ENCODE measurements around the gene EVA1B.

The EVA1B gene, protein sequence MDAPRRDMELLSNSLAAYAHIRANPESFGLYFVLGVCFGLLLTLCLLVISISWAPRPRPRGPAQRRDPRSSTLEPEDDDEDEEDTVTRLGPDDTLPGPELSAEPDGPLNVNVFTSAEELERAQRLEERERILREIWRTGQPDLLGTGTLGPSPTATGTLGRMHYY

DNA sequence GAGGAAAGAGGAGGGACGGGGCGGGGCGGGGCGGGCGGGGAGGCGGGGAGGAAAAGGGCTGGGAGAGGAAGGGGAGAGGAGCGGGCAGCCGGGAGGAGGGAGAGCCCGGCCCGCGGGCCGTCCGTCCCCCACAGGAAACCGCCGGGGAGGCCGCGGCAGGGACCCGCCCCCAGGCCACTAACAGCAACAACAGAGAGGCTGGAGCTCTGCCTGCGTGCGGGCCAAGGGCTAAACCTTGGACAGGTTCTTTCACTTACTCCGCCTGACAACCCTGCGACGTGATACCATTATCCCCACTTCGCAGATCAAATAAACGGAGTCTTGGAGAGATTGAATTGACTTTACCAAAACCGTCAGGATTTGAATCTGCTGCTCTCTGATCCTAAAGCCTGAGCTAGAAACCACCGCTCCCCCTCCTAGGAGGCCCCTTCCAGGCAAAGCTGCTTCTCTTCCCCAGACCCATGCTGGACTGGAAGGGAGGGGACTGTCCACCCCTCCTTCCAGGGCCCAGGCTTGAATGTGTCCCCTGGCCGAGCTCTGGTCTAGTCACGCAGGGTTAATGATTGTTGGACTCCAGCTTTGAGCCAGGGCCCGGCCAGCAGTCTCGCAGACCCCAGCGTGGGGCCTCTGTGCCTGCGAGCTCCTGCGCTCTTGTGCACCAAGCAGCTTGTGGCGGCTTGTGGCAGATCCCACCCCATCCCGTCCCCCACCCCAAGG, at the start of gene EVA1B:
TSS of gene EVA1B (minus strand) at position 10 of the 717 bp plus-strand sequence. CDS start 608 bp downstream, outside the sequence.
- peak; percentile 83 for DNase-seq (ENCODE audit: low spot score)

DNA sequence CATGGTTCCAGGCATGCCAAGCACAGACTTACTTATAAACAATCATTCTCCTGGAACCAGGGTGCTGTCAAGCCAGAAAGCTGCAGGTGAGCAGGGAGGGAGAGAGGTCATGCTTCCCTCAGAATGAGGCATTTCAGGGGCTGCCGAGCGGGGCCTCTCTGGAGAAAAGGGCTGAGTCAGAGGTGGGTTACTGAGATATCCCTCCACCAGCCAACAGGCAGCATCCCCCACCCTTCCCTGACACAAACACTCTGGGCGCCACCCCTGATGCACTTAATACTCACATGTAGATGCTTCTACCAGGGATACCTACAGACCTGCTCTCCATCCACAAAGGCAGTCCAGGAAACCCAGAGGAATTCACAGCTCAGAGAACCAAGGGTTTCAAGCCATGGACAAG, 49.2 kb upstream of the EVA1B start:
- DNase-seq (ENCODE audit: low spot score): peak; percentile 55

DNA sequence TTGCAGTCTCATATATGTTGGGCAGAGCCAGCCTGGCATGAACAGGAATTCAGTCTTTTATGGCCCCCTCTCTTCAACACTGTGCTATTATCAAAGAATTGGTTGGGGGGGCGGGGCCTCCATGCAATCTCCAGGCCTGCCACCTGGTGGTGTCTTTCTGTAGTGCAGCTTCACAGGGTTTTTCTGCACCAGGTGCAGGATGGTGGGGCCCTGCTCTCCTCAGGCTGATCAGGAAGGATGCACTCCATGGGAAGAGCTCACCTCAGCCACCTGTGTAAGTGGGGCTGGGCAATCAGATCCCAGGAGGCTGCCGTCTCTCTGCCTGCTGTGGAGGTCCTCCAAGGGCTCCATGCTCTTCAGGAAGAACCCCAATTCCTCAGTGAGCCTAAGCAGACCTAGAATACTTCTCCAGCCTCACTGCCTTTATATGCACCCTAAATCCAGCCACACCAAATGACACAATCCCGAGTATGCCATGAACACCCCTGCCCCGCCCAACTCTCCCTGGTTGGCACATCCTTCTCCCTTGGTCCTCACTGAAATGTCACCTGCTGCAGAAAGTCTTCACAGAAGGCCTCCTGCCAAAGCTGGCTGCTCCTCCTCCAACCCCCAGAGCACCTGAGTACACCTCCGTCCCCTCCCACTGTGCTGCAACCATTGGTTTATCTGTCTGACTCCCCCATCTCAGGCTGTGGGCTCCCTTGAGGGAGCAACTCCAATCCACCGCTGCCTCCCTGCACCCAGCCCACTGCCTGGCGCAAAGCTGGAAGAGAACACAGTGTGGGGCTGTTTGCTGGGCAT, 45.8 kb upstream of the EVA1B start:
- DNase-seq (ENCODE audit: low spot score): peak; percentile 66

DNA sequence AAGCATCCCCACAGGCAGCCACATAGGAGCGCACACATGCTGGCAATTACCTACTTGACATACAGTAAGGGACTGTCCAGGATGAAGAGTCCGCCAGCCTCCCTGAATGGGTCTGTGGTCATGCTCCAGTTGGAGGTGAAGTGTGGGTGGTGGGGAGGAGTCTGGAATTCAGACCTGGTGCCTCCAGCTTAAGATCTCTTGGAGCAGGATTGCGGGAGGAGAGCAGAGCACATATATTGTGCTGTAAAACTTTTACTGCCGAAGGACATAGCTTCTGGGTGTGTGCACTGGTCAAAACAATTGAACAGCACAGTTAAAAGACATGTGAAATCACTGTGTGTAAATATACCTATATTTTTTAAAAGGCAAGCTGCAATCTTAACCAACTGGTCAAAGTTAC, 44.4 kb upstream of the EVA1B start:
- no peak for DNase-seq (ENCODE audit: low spot score)

DNA sequence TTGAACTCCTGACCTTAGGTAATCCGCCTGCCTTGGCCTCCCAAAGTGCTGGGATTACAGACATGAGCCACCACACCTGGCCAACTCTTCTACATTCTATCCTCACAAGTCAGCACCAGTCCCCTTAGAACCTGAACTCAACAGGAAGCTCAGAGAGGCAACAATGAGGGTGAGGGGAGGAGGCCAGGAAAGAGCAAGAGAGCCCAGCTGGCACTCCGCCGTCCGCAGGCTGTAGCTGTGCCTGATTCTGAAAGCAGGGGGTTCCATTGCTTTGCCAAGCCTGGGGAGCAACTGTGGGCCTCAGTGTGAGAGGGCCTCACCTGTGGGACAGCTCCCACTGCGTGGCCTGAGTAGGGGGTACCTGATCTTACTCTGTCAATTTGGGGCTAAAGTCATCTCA, 43.6 kb upstream of the EVA1B start:
- DNase-seq (ENCODE audit: low spot score): no peak

DNA sequence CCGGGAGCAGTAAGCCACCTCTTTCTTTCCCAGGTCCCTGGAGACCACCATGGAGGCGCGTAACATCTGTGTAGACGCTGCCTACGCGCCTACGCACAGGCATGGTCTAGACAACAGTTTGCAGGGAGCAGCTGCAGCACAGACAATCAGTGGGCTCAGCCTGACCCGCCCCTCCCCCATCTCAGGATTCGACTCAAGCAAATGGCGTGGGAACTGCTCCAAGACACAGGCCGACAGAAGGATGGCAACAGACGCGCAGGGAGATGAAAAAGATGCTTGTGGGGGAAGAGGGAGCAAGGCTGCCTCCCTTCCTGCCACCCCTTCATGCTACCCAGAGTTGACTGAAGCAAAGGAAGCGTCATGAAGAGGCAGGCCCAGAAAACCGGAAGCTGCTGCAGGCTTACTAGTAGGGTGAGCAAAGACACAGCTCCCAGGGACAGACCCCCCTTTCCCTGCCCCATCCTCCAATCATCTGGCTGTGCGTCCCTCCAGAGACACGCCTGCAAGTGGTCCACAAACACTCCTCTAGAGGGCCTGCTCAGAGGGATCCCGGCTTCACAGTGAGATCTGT, 42.7 kb upstream of the EVA1B start:
- DNase-seq (ENCODE audit: low spot score): no peak

DNA sequence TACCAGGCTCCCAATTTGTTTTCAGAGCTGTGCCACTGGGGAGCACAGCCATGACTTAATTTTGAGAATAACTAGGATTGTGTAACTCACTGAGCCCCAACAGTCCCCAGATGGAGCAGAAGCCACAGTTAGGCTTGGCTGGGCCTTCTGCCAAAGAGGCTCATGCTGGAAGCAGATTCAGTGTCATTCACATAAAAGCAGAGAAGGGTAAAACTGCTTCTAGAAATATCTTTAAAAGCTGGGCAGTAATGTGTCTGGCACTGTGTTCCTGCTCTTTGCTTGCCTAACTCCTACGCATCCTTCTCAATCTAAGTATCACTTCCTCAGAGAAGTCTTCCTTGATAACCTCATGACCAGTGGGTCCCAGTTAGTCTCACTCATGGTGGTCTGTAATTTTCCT, 41.9 kb upstream of the EVA1B start:
- no peak for DNase-seq (ENCODE audit: low spot score)

DNA sequence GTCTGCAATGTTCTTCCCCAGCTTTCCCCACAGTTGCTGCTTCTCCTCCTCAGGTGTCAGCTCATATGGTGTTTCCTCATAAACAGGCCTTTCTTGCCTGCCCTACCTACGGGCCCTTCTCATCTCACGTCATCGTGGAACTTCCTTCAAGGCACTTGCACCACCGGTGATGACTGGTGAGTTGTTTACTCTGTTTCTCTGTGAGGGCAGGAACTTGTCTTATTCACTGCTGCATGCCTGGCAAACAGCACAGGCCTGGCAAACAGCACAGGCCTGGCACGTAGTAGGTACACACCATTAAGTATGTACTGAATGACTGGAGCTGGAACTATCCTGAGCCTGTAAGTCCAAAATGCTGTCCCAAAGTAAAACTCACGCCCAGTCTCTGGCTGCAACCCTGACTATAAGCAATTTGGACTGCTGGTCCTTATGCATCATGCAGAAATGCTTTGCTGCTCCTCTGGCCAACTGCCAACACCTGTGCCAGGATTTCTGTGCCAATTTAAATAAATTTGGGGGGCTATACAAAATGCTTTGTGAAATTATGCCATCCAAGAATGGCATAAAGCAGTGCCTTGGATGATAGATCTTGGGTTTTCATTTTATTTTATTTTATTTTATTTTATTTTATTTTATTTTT, 36.6 kb upstream of the EVA1B start:
- DNase-seq (ENCODE audit: low spot score): peak; percentile 68

DNA sequence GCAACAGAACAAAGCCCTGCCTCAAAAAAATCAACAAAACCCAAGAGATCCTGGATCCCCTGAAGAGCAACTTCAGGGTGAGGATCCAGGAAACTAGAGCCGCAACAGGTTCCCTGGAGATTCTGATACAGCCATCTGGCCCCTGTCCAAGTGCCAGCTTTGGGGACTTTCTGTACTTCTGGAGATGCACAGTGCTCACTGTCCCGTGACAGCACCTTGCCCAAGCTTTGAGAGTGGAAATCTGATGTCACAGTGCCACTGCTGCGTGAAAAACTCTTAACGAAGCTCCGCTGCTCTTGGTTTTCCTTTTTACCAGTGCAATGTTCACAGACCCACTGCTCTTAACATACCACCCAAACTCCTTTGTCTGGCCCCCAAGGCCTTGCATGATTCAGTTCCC, 35.9 kb upstream of the EVA1B start:
- DNase-seq (ENCODE audit: low spot score): peak; percentile 39

DNA sequence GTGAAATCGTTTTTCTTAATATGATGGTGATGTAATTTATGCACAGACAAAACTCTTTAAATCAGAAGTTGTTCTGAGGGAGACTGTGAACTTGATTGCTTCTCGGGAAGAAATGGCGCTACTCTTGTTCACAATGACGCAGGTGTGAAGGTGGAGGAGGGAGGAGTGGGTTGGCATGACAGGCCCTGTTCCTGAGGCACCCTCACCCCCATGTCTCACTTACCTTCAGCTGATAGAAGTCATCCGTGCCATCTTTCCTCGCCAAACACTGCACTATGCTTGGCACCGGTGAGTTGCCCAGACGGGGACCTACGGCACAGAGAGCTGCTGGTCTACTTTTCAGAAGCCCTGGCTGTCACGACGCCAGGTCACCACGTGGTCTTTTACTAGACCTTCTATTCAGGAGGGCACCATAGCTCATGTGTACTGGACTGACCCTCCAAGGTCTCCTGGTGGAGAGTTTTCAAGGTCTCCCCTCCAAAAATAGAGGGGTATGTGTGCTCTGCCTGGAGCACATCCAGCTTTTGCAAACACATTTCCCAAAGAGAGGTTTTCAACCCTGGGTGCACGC, 35.2 kb upstream of the EVA1B start:
- no peak for DNase-seq (ENCODE audit: low spot score)

DNA sequence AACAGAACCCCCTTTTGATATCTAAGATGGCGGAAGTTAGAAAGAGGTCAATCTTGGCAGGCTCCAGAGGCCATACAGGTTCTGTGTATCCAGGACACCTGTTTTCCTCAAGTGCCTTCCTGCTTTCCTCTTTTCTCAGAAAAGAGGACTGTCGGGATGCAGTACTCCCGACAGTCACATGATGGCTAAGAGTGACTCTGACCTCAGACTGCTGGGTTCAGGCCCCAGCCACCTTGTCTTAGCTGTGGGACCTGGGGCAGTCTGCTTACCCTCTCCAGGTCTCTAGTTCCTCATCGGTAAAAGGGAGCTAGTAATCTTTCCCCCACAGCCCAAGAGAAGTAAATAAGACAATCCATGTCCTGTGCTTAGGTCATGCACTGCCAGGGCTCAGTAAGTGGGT, 32.4 kb upstream of the EVA1B start:
- DNase-seq (ENCODE audit: low spot score): no peak

DNA sequence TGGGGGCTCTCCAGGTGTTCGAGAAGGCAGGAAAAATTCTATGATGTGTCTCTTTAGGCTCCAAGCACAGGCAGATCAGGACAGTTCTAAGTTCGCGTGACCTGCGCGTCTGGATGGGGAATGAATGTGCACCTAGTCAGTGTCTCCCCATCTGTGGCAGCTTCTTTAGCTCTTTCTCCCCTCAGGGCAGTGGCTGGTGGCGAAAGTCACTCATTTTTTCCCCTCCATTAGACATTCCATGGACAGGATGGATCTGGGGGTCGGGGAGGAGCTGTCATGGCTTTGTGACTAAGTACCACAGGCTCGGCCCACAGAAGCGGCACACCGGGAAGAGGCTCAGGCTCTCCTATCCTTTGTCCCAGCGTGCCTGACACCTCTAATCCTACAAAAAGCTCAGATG, 31.0 kb upstream of the EVA1B start:
- DNase-seq (ENCODE audit: low spot score): no peak

DNA sequence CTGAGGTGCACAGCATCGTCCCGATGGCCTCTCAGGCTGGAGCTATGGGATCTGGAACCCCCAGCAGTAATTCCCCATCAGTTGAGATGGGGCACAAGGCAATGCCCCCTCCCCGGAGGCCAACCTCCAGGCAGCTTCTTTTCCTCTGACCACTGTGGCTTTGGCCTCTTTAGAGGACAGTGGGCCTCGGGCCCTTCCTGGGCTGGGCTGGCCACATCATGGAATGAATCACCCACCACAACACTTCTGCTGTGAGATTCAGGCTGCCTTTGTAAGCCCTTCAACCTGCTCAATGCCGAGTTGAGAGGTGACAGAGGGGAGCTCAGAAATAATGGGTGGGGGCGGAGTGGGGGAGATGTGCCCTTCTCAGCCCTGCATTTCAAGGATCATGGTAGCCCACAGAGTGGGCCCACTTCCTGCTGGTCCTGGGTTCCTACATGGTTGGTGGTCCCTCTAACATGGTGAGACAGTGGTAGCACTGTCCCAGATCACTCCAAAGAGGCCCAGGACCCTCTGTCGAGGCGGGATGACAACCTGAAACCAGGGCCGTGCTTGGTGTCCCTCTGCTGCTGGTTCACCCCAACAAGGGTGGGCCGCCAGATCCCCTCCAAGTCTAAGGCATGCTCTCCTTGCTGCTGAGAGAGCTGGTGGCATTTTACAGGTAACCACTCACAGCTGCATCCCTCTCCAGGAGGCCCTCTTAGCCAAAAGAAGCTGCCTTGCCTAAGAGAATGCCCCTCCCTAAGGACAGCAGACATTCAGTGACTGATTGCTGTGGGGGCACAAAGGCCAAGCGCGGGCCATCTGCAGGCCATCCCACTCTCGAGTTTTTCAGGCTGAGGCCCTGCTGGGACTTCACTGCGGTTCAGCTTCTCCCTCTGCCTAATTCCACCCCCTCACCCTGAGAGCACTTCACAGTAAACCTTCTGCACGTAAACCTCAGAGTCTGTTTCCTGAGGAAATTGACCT, 29.7 kb upstream of the EVA1B start:
- peak; percentile 67 for DNase-seq (ENCODE audit: low spot score)

DNA sequence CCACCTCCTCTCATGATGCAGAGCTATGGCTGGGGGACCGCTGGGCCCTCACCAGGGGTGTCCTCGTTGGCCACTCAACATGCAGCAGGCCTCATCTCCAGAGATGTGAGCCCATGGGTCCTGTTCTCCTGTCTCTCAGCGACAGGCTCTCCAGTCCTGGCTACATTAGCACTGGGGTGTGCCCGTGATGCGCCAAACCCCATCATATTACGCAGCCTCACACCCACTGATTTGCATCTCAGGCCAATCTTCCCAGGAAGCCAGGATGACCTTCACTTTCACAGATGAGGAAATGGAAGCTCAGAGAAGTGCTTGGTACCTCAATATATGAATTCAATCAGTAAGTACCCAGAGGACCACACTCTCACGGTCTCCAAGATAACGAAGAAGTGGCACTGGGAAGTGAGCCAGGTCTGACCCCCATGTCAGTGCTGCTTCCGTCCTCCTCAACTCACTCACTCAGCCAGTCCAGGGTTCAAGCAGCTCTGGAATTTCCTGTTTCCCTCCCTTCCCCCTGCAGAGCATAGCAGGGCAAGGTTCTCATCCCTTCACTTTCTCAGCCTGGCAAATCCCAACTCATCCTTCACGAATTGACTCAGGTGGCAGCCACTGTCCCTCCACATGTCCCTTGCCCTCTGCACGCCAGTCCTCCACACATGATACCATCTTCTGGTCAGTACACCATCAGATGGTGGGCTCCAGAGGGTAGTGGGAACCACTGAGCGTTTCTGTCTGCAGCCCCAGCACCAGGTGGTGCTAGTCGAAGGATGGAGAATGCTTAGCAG, 28.9 kb upstream of the EVA1B start:
- peak; percentile 67 for DNase-seq (ENCODE audit: low spot score)

DNA sequence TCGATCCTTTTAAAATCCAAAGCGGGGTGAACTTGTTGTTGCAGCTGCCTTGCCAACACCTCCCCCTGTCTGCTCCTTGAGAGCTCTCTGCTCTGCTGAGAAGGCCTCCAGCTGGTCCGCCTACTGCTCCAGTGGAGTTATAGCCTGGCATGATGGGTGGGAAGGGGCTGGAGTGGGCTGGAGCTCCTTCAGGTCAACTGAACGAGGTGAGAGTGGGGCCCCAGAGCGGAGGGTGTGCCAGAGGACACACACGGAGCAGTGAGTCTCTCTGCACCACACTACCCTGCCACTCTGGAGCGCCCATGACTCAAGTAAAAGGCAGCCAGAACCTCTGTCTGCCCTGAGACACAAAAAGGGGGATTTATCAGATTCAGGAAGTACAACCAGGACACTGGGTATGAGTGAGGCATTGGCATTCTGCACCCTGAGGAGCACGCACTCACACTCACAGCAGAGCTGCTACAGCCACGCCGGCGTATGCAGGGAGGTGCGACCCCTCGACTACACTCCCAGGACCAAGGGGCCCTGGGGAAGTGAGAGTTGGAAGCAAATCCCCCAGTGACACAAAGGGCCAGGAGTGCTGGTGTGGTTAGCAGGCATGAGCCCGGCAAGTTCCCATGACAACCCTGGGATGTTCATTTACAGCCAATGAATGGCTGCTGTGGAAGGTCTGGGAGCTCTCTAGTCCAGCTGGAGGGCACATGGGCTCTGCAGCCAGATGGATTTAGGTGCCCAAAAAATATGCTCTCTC, 28.0 kb upstream of the EVA1B start:
- peak; percentile 97 for DNase-seq (ENCODE audit: low spot score)

DNA sequence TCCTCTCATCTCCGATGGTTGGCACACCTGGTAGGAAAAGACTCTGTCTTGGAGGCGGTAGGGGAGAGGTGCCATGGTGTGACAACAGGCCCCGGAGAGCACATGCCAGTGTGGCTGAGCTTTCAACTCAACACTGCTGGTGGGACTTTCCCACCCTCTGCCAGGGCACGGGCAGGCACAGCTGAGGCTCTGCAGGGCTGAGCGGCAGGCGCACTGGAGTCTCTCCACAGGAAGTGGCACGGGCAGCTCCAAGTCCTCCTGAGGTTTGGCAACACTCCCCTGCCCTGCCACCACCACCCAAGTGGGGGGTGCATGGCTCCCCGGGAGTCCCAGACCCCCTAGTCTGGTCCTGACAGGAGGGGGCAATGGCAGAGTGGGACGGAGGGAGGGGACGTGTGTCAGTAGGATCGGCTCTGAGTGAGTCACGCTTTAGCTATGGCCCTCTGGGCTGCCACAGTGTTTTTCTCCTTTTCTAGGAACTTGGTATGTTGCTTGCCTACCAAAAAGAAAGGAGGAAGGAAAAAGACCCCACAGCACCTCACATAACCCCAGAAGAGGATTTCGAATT, 27.3 kb upstream of the EVA1B start:
- peak; percentile 93 for DNase-seq (ENCODE audit: low spot score)

DNA sequence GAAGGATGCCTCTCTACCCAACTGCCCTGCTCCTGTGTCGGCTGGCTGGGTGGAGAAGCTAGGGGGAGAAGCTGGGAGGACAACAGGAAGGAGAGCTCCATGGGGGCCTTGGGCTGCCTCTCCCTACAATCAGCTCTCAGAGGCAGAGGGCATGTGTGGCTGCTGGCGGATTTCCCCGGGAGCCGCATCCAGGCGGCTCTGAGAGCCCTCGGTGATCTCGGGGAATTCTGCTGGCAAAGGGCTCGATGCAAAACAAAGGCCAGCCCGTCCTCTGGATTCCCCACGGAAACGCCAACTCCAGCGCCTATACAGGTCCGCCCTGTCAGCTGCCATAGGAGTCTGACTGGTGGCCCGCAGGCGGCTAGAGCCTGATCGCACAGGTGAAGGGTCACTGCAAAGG, 26.4 kb upstream of the EVA1B start:
- DNase-seq (ENCODE audit: low spot score): no peak

DNA sequence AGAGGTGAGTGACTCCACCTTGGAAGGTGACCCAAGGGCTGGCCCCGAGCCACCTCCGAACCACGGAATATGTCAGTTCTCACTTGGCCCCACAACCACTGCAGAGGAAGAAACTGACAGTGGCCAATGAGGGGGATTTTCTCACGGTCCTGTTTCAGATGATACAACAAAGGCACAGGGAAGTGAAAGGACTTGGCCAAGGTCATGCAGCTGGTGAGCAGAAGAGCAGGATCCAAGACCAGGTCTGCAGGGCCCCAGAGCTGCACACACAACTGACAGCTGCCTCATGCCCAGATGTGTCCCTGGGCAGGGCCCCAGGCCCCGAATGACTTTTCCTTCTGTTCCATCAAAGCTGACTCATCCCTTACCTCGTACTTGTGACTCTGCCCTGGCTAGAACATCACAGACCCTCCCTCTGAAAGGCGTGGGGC, 25.8 kb upstream of the EVA1B start:
- peak; percentile 52 for DNase-seq (ENCODE audit: low spot score)

All from kidney tubule cell (primary cell).